Gastroesophageal sphincter (tissue), 4 donors: ENCODE data around the gene AHNAK2. TPM values are rescaled to one million over a fixed set of nuclear protein-coding genes. Genes with fewer than 3 reads are reported as not detected.
A peak's percentile ranks its signal among the peaks of the same experiment; 100 is the strongest.

ENCODE experiments used
- ATAC-seq: fragments of 150-250 bp; one replicate; pipeline ENCODE4 v1.9.1; 2016; ENCODE audit warnings: mild to moderate bottlenecking, moderate library complexity
- H3K27ac ChIP-seq, 4 donors: fragments of 200-600 bp; sonication (generic) in 3 of 4; 1 replicate in 3 of 4; 2 replicates in 1 of 4; pipeline ENCODE4 v1.5.1; 2016 to 2019
- H3K27me3 ChIP-seq: fragments of 200-600 bp; sonication (generic); one replicate; pipeline ENCODE4 v1.5.1; 2019
- H3K36me3 ChIP-seq, 2 donors: fragments of 200-600 bp; sonication (generic); one replicate each; pipeline ENCODE4 v1.5.1; 2019; ENCODE audit warnings: control low read depth in 1 of 2
- H3K4me1 ChIP-seq, 3 donors: fragments of 200-600 bp; sonication (generic); 1 replicate in 2 of 3; 2 replicates in 1 of 3; pipeline ENCODE4 v1.5.1; 2016 to 2019; ENCODE audit warnings: control low read depth in 2 of 3
- H3K4me3 ChIP-seq, 2 donors: fragments of 200-600 bp; sonication (generic); one replicate each; pipeline ENCODE4 v1.5.1; 2019; ENCODE audit warnings: mild to moderate bottlenecking in 1 of 2, moderate library complexity in 1 of 2
- H3K9me3 ChIP-seq, 3 donors: fragments of 200-600 bp; sonication (generic); one replicate each; pipeline ENCODE4 v1.5.1; 2017 to 2019; ENCODE audit warnings: control low read depth in 2 of 3
- CTCF ChIP-seq, 4 experiments: fragments of 200-600 bp in 2 of 4; fragments of 450-650 bp in 2 of 4; sonication (generic) in 1 of 4; IDR thresholded peaks; one replicate each; pipeline ENCODE4 v1.5.1; 2017 to 2019; ENCODE audit warnings: antibody characterized with exemption in 4 of 4, mild to moderate bottlenecking in 2 of 4, moderate library complexity in 2 of 4
- EP300 ChIP-seq: sonication (generic); formaldehyde crosslinking; IDR thresholded peaks from one replicate; pipeline ENCODE4 v1.6.1; 2017; ENCODE audit warnings: antibody characterized with exemption, mild to moderate bottlenecking
- POLR2A ChIP-seq, 2 donors: fragments of 450-650 bp; IDR thresholded peaks; one replicate each; pipeline ENCODE4 v1.6.1; 2017; ENCODE audit warnings: antibody characterized with exemption in 2 of 2, mild to moderate bottlenecking in 2 of 2, moderate library complexity in 1 of 2
- POLR2AphosphoS5 ChIP-seq: sonication (generic); formaldehyde crosslinking; IDR thresholded peaks from one replicate; pipeline ENCODE4 v1.6.1; 2017; ENCODE audit warnings: antibody characterized with exemption
- WGBS, 2 donors: methylation state at CpG; one replicate each; pipeline ENCODE4 v1.1.5; 2018; ENCODE audit warnings: low coverage in 1 of 2; 5-methylcytosine and 5-hydroxymethylcytosine counted together
- total RNA-seq, 4 donors: library from RNA; depleted of rRNA; stranded (reverse); fragments of >200 nt; gene quantifications; one replicate each; pipeline ENCODE4 v1.1.0, GENCODE V29; 2016

AHNAK2 gene
- total RNA-seq, 4 donors from 2014 or later, result 105 to 529 (median 239) TPM

GRCh38 chr14:104983231-104983721, 5.1 kb upstream of the AHNAK2 start:
- H3K36me3 ChIP-seq, result no peaks in the 10 kb centered on the region
- no peaks in the 10 kb centered on the region for H3K27me3 ChIP-seq
- TF ChIP-seq CTCF (IDR thresholded peaks at IDR 0.05), result no peak
- TF ChIP-seq POLR2A (IDR thresholded peaks at IDR 0.05), result no peak
- TF ChIP-seq POLR2AphosphoS5, result no peak
- no peak for TF ChIP-seq EP300
- H3K9me3 ChIP-seq, result no peaks in the 10 kb centered on the region
- no peak for ATAC-seq
- H3K4me1 ChIP-seq, result peaks cover 0 to 52% (median 11%) of the 10 kb centered on the region in 3 donors
- H3K4me3 ChIP-seq, result no peak overlapping the region
- WGBS, 2 donors, result 67 to 95% methylated on average over 1 to 3 of the region's 12 CpGs
- no peak overlapping the region for H3K27ac ChIP-seq

- Histone ChIP-seq H3K27me3 (no peaks in the 10 kb centered on the region), H3K4me3 (no peak overlapping the region), H3K36me3 (no peaks in the 10 kb centered on the region), H3K4me1 (peaks cover 0 to 56% (median 13%) of the 10 kb centered on the region in 3 donors), H3K9me3 (no peaks in the 10 kb centered on the region), H3K27ac (no peak overlapping the region)
- 80% methylated on average over 2 of the region's 10 CpGs; no CpG with 5 or more reads in 1 of the 2 donors for WGBS, 2 donors
- ATAC-seq, result no peak
- TF ChIP-seq EP300 (no peak), CTCF (IDR thresholded peaks at IDR 0.05) (no peak), POLR2AphosphoS5 (no peak), POLR2A (IDR thresholded peaks at IDR 0.05) (no peak)
These were observed 4.5 kb upstream of the AHNAK2 start for GRCh38 chr14:104982548-104983230.

- no peaks in the 10 kb centered on the region for H3K9me3 ChIP-seq
- no peak overlapping the region for H3K4me3 ChIP-seq
- H3K27me3 ChIP-seq, result no peaks in the 10 kb centered on the region
- 62 to 100% methylated on average over 1 to 2 of the region's 17 CpGs for WGBS, 2 donors
- ATAC-seq, result no peak
- peak overlapping the region in 1 of 4 donors; percentile 94 for H3K27ac ChIP-seq
- H3K36me3 ChIP-seq, result no peaks in the 10 kb centered on the region
- TF ChIP-seq POLR2AphosphoS5, result no peak
- no peak for TF ChIP-seq POLR2A (IDR thresholded peaks at IDR 0.05)
- TF ChIP-seq EP300, result no peak
- no peak for TF ChIP-seq CTCF (IDR thresholded peaks at IDR 0.05)
- peaks cover 0 to 61% (median 21%) of the 10 kb centered on the region in 3 donors for H3K4me1 ChIP-seq
These were observed 3.7 kb upstream of the AHNAK2 start for GRCh38 chr14:104981699-104982541.

GRCh38 chr14:104980611-104981531, 2.7 kb upstream of the AHNAK2 start:
- TF ChIP-seq POLR2A (IDR thresholded peaks at IDR 0.05) (no peak), POLR2AphosphoS5 (no peak), EP300 (no peak), CTCF (IDR thresholded peaks at IDR 0.05) (no peak)
- Histone ChIP-seq H3K27me3 (no peaks in the 10 kb centered on the region), H3K27ac (peak overlapping the region in 3 of 4 donors; percentile 94 to 98 (median 96)), H3K4me3 (no peak overlapping the region), H3K36me3 (no peaks in the 10 kb centered on the region), H3K9me3 (no peaks in the 10 kb centered on the region), H3K4me1 (peaks cover under 1 to 61% (median 23%) of the 10 kb centered on the region in 3 donors)
- ATAC-seq, result no peak
- WGBS, 2 donors, result no CpG with 5 or more reads among the region's 22 CpGs
